Hepatocyte (in vitro differentiated cells): ENCODE measurements around the gene MAPRE3.

ENCODE experiments used
- CTCF ChIP-seq: fragments of 200-600 bp; sonication (generic); IDR thresholded peaks from 2 replicates; pipeline ENCODE4 v1.5.1; 2016; ENCODE audit warnings: antibody characterized with exemption, mild to moderate bottlenecking; ENCODE audit not compliant: poor library complexity
- EZH2 ChIP-seq: fragments of 200-600 bp; sonication (generic); IDR thresholded peaks from 2 replicates; pipeline ENCODE4 v1.6.1; 2016; ENCODE audit warnings: antibody characterized with exemption, mild to moderate bottlenecking, borderline replicate concordance
- EZH2phosphoT487 ChIP-seq: fragments of 200-600 bp; sonication (generic); IDR thresholded peaks from one replicate; pipeline ENCODE4 v1.6.1; 2018; ENCODE audit warnings: antibody characterized with exemption, mild to moderate bottlenecking, low read depth, moderate library complexity; ENCODE audit not compliant: unreplicated experiment, severe bottlenecking

- no peak for TF ChIP-seq CTCF
- TF ChIP-seq EZH2 = no peak
- TF ChIP-seq EZH2phosphoT487 = no peak
These were observed 29.0 kb upstream of the MAPRE3 start for GRCh38 chr2:26941486-26941885.
